HepG2 (cell line): ENCODE results near the gene TTC28.

Source experiments
- CREM ChIP-seq, 2 experiments: sonication (generic) in 1 of 2; formaldehyde crosslinking in 1 of 2; IDR thresholded peaks; 2 replicates each; pipeline versions ENCODE4 v1.4.0 to v1.6.1; 2016 to 2020; ENCODE audit warnings: antibody characterized with exemption in 1 of 2, mild to moderate bottlenecking in 1 of 2, missing genetic modification reagents in 1 of 2
- CTCF ChIP-seq: sonication (generic); formaldehyde crosslinking; IDR thresholded peaks from 2 replicates; pipeline ENCODE4 v1.5.0; 2020; ENCODE audit warnings: mild to moderate bottlenecking, missing genetic modification reagents, moderate library complexity
- EZH2 ChIP-seq: conservative IDR thresholded peaks from 2 replicates; pipeline ENCODE4 v1.6.1; 2012; ENCODE audit warnings: mild to moderate bottlenecking, low read depth, low read length, moderate library complexity
- NFRKB ChIP-seq: fragments of 450-650 bp; IDR thresholded peaks from 2 replicates; pipeline ENCODE4 v1.6.1; 2017
- POLR2A ChIP-seq, 2 experiments: IDR thresholded peaks; 2 replicates each; pipeline ENCODE4 v1.6.1; 2011; ENCODE audit warnings: low read depth in 2 of 2, low read length in 2 of 2, mild to moderate bottlenecking in 1 of 2, moderate library complexity in 1 of 2; ENCODE audit not compliant: insufficient read depth in 1 of 2
- ZBTB40 ChIP-seq, 2 experiments: fragments of 450-650 bp in 1 of 2; sonication (generic) in 1 of 2; formaldehyde crosslinking in 1 of 2; IDR thresholded peaks; 2 replicates each; pipeline versions ENCODE4 v1.6.1 to v1.8.0; 2016 to 2022; ENCODE audit warnings: antibody characterized with exemption in 1 of 2, mild to moderate bottlenecking in 1 of 2, missing genetic modification reagents in 1 of 2
- ZNF770 ChIP-seq: sonication (generic); formaldehyde crosslinking; IDR thresholded peaks from 2 replicates; pipeline ENCODE4 v1.5.0; 2020; ENCODE audit warnings: mild to moderate bottlenecking, missing genetic modification reagents

GRCh38 chr22:27985323-27986275 is 694.0 kb downstream of the TTC28 start:
- TF ChIP-seq POLR2A (IDR thresholded peaks at IDR 0.05; ENCODE audit: insufficient read depth in 1 of 2, low read depth in 2 of 2, low read length in 2 of 2) (no peak), ZBTB40 (IDR thresholded peaks at IDR 0.05) (no peak), ZBTB40 (CRISPR knock-in tag; IDR thresholded peaks at IDR 0.05) (no peak), NFRKB (no peak), CREM (IDR thresholded peaks at IDR 0.05) (no peak), CREM (CRISPR knock-in tag; IDR thresholded peaks at IDR 0.05) (no peak), ZNF770 (CRISPR knock-in tag) (no peak), CTCF (no peak), EZH2 (no peak)
